Stimulated activated CD8-positive, alpha-beta memory T cell treated with anti-CD3 and anti-CD28 coated beads, Interleukin-12 subunit alpha, Interleukin-12 subunit beta, amount 100 ng/mL, for 24 hours (primary cell): Measurements from ENCODE around the gene BCORL1.

Experiments
- DNase-seq: peaks from one replicate; pipeline ENCODE4 v3.0.0-alpha.2; 2020; ENCODE audit errors: extremely low read depth

Gene BCORL1, protein sequence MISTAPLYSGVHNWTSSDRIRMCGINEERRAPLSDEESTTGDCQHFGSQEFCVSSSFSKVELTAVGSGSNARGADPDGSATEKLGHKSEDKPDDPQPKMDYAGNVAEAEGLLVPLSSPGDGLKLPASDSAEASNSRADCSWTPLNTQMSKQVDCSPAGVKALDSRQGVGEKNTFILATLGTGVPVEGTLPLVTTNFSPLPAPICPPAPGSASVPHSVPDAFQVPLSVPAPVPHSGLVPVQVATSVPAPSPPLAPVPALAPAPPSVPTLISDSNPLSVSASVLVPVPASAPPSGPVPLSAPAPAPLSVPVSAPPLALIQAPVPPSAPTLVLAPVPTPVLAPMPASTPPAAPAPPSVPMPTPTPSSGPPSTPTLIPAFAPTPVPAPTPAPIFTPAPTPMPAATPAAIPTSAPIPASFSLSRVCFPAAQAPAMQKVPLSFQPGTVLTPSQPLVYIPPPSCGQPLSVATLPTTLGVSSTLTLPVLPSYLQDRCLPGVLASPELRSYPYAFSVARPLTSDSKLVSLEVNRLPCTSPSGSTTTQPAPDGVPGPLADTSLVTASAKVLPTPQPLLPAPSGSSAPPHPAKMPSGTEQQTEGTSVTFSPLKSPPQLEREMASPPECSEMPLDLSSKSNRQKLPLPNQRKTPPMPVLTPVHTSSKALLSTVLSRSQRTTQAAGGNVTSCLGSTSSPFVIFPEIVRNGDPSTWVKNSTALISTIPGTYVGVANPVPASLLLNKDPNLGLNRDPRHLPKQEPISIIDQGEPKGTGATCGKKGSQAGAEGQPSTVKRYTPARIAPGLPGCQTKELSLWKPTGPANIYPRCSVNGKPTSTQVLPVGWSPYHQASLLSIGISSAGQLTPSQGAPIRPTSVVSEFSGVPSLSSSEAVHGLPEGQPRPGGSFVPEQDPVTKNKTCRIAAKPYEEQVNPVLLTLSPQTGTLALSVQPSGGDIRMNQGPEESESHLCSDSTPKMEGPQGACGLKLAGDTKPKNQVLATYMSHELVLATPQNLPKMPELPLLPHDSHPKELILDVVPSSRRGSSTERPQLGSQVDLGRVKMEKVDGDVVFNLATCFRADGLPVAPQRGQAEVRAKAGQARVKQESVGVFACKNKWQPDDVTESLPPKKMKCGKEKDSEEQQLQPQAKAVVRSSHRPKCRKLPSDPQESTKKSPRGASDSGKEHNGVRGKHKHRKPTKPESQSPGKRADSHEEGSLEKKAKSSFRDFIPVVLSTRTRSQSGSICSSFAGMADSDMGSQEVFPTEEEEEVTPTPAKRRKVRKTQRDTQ (N-terminal part only)

DNA sequence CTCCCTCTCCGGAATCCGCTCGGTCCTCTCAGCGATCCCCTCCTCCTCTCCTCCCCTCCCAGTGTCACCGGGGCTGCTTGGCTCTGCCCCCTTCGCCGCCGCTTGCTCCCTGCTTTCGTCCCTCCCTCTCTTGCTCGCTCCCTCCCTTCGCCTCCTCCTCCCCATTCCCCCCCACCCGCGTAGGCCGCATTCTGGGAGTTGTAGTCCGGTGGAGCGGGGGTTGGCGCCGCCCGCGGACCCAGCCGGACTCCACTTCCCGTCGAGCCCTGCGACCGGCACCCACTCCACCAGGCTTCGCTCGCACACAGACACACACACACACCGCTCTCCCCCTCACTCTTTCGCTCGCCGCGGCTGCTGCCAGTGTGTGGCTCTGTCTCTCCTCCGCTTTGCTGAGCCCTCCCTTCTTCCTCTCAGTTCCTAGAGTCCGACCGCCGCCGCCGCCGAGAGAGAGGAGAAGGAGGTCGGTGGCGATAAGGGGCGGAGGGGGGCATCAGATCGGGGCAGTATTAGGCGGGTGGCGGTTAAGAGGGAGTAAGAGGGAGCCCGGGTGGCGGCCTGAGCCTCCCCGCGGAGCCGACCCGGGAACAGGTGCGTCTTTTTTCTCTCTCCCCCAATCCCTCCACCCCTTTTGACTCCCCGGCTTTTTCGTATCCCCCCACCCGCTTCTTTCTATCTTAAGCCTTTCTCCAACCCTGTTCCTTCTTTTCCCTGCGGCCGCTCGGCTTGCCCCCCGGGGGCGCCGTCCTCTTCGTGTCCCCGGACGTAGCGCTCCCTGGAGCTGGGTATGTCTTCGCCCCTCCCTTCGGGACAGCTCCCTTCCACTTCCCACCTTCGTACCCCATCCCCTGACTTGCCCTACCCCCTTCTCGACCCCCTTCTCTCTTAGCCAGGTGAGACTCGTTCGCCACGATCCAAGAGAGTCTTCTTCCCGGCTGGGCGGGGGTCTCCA, at the start of gene BCORL1:
TSS of gene BCORL1 (plus strand) at position 336 of the 952 bp plus-strand sequence. CDS start 22,597 bp downstream, outside the sequence.
- peak; percentile 61 for DNase-seq

DNA sequence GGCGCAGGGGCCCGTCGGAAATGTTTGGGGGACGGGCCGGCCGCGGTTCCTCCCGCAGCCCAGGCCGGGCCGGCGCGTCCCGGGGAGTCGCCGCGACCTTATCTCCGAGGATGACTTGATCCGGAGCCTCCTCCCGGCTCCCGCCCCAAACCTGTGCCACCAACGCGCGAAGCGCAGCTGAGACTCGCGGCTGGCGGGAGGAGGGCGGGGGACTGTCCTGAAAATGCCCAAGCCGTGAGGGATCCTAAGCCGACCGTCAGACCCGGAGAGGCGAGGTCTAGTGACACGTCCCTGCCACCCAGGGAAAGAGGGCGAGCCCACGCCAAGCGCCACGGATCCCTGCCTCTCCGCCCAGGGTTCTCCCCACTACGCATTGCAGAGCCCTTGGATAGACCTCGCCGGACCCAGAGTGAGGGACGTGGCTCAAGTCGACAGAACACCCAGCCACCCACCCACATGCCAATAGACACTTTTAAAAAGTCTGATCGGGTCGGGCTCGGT, 49.6 kb upstream of the BCORL1 start:
- DNase-seq = no peak

DNA sequence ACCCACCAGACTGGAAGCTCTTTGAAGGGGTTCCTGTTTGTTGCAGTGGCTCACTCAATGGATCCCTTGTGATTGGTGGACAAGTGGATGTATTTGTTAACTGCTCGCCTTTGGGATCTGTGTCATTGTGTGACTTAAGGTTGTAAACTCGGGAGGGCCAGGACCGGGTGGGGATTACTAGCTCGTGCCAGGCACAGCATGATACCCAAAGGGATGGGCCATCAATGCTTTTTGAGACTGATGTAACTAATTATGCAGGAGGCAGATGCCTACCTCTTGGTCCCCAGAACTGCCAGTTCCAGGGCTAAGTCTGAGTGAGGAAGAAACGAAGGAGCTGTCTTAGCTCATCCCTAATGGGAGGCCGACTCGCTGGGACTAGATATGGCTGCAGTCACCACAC, 48.7 kb upstream of the BCORL1 start:
- DNase-seq = no peak

DNA sequence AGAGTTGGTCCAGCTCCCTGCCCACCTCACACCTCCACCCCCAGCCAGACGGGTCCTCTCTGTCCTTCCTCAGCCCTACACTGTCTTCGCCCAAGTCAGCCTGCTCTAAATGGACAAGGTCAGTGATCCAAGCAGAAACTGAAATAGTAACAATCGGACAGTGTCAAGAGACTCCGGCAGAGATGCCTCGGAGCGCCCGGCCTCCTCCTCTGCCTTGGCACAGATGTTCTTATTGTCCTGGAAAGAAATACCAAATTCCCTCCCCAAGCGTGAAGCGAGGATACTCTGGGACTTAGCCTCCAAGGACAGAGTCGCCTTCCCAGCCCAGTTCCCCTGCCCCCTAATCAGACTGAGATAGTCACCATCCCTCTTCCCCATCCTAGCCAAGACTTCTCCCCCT, 48.0 kb upstream of the BCORL1 start:
- no peak for DNase-seq

DNA sequence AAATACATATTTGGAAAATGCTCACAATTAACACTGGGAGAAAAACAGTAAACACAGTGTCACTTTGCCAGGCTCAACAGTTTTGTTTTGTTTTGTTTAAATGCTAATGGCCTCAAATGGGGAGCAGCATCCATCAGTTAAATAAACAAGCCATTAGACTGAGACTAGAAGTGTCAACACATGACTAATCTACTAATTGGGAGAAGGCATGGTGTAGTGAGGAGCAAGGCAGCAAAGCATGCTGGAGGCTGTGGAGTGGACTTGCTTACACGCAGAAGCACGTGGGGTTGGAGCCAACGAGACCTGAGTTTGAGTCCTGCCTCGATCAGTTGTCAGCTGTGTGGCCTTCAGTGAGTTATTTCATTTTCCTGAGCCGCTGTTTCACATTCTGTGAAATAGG, 47.5 kb upstream of the BCORL1 start:
- no peak for DNase-seq

DNA sequence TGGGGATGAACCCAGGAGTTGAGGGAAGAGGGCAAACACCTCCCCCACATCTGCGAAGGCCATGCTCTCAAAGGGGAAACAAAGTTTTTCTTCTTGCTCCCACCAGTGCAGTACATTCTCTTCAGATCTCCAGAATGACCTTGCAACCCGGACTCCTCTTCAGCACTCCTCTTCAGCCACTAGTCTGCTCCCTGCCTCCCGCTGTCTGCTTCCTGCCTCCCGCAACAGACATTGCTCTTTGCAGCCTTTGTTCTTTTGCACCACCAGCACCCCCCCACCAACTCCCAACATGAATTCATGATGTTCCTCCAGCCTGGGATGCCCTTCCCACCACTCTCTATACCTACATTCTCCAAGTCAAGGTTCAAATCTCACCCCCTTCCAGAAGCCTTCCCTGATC, 44.4 kb upstream of the BCORL1 start:
- DNase-seq = no peak

DNA sequence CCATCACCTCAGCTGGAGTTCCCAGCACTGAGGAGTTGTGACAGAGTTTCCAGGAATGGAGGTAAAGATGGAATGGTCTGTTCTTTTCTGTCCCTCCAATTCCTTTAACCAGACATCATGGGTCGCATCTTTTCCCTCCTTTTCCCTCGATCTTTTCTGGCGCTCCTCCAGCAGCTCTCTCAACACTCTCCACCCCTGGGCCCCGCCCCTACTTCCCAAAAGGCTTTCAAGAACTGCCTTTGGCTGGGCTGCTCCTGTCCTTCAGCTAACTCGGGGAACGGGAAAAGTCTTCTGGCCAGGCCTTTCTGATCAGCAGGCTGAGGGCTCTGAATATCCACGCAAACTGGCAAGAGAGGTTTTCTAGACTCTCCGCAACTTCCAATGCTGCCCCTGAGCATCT, 42.4 kb upstream of the BCORL1 start:
- DNase-seq = no peak

DNA sequence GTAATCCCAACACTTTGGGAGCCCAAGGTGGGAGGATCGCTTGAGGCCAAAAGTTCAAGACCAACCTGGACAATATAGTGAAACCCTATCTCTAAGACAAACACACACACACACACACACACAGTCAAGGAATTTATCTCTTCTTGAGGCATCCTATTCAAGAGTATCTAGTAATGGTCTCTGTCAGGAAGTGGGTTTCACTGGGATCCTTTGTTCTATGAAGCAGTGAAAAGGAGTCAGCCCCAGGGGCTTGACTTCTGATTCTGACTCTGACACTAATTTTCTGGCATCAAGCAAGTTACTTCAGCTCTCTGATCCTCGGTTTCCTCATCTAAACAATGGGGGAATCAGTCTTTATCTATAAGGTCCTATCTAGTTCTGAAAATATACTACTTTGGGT, 41.7 kb upstream of the BCORL1 start:
- no peak for DNase-seq

DNA sequence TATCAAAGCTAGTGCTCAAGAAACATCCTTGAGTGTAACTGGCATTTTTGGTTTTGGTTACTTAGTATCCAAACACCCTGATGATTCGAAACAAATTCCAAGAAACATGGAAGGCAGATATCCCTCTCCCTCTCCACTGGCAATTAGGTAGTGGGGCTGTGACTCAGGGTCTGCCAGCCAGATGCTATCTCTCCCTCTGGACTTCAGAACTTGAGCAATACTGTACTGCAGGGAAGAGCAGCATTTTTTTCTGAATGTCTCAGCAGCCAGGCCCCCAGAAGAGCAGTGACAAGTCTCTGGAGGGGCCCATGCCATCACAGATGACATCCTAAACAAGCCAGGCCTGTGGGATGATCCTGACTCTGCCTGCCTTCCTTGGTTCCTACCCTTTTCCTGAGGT, 37.3 kb upstream of the BCORL1 start:
- no peak for DNase-seq

DNA sequence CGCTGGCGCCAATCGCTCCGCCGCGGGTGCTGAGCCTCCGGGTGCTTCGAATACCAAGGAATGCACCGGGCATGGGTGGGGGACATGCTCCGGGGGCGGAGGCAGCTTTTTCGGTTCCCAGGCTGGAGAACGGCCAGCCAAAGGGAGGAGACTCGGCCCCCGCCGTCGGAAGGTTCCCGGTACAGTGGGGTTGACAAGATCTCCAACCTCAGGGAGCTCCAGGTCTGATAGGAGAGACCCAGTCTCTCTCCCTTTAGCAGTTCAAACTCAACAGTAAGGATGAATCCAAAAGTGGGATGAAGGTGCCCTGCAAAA, 29.1 kb upstream of the BCORL1 start:
- no peak for DNase-seq

DNA sequence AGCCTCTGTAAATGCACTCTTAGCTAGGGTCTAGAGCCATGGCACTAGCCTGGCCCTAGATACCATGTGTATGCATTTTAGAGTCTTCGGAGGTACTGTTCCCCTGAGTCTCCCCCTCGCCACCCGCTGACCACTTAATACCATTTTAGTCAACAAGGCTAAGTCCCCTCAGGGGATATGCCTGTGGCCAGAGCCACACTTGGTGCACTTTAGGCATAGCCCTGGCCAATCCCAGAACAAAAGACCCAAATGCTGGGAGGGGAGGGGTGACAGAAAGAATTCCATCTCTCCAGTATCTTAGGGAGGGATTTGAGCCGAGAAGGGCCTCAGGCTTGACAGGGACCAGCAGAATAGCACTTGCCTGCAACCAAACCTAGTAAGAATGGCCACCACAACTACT, 28.6 kb upstream of the BCORL1 start:
- DNase-seq = no peak

DNA sequence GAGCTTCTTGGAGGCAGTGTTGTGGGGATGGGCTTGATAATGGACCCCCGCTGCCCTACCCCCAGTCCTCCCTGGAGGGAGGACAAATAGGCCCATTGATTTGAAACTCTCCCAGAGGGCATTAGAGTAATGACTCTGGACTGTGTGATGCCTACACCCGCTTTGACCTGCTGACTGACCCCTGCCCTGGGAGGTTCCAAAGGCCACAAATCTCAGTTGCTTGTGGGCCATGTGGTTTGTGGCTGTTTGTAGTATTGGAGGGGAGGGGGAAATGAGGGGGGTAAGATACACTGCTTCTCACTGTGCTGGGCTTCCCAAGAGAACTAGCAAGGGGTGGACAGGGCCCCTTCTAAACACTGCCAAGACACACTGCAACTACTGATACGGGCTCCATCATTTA, 27.6 kb upstream of the BCORL1 start:
- DNase-seq = no peak

DNA sequence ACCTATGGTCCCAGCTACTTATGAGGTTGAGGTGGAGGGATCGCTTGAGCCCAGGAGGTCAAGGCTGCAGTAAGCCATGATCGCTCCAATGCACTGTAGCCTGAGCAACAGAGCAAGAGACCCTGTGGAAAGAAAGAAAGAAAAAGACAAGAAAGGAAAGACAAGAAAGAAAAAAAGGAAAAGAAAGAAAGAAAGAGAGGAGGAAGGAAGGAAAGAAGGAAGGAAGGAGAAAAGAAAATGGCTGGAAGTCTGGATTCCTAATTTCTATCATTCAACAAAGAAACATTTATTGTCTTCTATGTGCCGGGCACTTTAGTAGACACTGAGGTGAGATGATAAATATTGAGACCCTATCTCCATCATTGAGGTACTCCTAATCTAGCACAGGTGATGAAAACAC, 26.8 kb upstream of the BCORL1 start:
- DNase-seq = no peak

DNA sequence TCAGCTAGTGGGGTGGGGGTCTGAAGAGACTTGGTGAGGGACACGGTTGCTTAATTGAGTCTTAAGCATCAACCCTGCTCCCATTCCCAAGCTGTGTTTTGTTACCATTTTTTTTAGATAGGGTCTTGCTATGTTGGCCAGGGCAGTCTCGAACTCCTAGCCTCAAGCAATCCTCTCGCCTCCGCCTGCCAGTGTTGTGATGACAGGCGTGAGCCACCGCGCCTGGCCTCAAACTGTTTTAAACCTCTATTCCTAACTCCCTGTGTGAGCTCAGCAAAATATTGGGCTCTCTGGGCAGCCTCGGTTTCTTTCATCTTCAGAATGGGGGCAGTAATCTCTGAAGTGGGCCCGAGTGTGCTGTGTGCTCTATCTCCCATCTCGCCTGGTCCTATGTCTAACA, 26.3 kb upstream of the BCORL1 start:
- no peak for DNase-seq

DNA sequence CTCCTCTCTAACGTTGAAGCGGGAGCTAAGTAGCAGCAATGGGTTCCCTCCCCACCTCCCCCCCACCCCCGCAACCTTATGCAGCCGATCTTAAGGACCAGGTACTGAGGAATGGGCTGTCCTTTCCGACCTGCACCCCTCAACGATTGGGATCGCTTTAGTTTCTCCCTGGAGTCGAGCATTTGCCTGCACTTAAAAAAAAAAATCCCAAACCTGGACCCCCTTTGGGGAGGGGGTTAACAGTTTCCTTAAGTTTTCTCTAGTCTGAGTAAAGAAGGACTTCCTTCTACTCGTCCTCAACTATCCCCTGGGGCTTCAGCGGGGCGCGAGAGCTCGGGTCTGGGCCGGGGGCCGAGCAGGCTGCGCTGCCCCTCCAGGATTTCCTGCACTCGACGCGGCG, 25.7 kb upstream of the BCORL1 start:
- no peak for DNase-seq

DNA sequence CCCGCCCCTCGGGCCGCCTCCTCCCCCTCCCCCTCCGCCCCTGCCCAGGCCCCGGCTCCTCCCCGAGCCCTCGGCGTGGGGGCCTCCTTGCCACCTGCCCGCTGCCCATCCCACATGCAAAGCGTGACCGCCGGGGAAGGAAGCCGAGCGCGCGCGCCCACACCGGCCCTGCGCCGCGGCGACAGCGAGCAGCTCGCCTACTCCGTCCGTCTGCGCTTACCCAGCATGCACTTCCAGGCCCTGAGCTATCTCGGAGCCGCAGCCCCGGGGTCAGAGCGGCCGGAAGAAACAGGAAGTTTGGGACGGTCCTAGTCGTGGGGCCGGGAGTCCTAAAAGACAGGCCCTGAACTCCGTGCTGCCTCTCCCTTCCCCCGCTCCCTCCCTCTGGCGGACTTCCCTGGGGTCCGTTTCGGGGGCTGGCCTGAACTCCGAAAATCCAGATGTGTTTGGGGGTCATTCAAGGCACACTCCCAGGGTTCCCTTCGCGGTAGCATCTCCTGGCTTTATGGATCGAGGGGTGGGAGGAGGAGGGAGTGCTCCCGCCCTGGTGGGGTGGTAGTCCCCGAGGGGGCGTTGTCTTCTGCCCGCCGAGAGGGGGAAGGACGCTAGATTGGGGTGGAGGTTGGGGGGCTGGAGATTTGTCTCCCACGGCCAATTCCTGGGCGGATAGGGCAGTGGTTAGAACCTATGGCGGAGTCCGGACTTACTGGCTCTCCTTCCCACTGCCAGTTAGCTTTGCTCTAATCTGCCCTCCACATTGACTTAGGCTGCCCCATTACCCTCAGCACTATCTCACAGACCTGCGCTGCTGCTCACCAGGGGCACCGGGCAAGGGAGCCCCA, 25.0 kb upstream of the BCORL1 start:
- no peak for DNase-seq

DNA sequence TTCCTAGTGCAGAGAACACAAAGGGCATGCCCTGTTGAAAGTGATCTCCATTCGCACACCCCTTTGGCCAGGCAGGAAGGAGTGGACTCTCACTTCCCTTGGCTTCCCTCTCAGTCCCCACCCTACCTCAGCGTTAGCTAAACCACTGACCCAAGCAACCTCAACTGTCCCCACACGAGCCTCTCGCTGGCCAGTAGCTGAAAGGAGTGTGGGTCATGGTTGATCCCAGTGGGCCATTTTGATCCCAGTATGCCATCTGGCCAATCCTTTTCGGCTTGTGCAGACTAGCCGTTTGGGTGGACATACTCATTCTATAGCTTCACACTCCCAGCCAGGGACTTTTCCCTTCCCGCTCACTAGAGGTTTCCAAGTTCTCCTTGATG, 24.4 kb upstream of the BCORL1 start:
- no peak for DNase-seq

DNA sequence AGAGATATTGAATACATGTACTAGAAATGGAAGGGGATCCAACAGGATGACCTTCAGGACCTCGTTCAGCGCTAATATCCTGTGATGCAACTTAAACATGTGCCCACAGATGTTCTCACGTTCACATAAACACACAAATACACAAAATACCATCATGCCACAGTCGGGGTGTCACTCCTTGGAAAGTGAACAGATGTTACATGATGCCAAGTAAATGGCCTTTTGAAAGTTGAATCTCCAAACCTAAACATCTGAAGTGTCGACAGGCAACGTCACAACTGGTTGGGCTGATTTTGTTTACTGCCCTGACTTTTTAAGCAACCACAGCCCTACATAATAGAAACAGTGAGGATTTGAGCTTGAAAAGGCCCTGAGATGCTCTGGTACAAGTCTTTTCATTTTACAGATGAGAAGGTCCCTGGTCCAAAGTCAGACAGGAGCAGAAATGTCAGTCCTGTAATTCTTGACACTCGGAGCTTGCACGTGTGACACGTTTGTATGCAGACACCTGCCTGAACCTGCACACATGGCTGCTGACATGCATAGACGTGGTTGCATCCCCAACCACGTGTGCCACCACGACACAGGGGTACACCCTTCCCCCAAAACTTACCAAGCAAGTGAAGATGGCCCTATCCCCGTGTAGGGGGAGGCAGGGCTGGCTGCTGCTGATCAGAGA, 23.5 kb upstream of the BCORL1 start:
- DNase-seq = no peak

DNA sequence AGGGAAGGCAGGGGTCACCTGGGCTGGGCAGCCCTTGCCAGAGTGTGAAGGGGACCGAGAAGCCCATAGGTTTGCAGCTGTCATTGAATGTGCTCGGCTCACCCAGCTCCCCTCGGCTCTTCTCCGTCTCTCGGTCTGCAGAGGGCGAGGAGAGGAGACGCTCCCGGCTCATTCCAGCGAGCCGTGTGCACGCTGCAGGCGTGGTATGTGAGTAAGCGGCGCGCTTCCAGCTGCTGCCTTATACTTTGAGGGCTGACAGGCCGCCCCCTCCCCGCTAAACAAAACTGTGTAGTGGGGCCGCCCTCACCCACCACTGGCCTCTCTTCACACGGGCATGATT, 23.0 kb upstream of the BCORL1 start:
- no peak for DNase-seq
